HFF-Myc (cell line): ENCODE measurements around the gene UBAC2.

Experiments
- DNase-seq: peaks from one replicate; pipeline ENCODE4 v3.0.0-alpha.2; 2011; ENCODE audit warnings: low read depth; ENCODE audit errors: extremely low read depth
- H3K4me3 ChIP-seq: replicated peaks from 2 replicates; pipeline ENCODE4 v1.5.1; 2011; ENCODE audit warnings: low read depth, mild to moderate bottlenecking, control low read depth, low read length
- CTCF ChIP-seq: IDR thresholded peaks from 2 replicates; pipeline ENCODE4 v1.5.1; 2012; ENCODE audit warnings: mild to moderate bottlenecking, low read depth, low read length, control low read depth; ENCODE audit errors: missing control alignments

UBAC2 gene

GRCh38 chr13:99431927-99432608 is 231.4 kb downstream of the UBAC2 start:
- TF ChIP-seq CTCF, result no peak
- no peak for DNase-seq
- no peak overlapping the region for H3K4me3 ChIP-seq

DNA sequence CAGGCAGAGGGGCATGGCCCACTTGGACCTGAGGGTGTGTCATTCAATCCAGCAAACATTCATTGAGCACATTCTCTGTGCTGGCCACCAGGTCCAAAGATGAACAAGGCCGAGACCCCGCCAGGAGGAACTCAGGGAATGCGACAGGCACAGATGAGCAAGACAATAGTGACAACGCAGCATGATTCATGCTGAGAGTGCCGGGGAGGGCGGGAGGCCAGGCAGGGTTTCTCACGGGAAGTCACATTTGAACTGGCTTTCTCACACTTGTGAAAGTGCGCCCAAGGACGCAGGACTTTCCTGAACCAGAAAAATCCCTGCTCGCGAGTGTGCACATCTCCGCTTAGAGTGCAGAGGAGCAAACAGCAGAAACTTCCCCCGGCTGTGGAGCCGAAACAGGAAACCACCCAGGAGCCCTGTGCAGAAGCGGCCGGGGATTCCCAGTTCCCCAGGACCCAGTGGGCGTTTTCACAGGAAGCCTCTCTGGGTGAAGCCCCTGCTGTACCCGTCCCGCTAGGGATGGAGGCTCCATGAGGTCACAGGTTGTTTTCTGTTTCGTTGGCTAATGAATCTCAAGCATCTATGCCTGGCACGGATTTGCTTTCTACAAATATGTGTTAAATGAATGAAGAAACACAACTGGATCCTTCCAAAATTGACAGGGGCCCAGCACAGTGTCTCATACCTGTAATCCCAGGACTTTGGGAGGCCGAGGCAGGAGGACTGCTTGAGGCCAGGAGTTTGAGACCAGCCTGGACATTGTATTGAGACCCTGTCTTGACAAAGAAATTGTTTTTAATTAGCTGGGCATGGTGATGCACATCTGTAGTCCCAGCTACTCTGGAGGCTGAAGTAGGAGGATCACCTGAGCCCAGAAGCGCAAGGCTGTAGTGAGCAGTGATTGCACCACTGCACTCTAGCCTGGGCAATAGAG is 232.2 kb downstream of the UBAC2 start:
- no peak for DNase-seq
- H3K4me3 ChIP-seq, result no peak overlapping the region
- no peak for TF ChIP-seq CTCF

DNA sequence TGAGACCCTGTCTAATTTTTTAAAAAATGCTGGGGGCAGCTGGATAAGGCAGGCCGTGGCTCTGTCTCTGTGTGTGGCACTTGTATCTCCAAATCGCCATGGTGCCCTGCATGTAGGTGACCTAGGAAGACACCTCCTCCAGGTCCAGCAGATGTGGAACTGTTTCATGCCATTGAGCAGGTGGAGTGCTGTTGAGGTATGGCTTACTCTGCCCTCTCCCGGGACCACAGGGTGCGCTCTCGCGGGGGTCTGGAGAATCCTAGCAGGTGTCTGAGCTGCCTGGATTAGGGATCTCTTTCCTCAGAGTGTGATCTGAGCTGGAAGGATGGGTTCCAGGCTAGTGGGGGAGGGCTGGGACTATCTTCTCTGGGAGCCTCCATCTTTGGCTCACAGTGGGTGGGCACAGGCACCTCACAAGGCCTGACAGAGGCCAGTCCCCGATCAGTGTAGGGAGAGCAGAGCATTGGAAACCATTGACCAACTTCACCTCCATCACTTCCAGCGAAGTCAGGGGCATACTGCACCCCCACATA is 233.0 kb downstream of the UBAC2 start:
- DNase-seq, result no peak
- TF ChIP-seq CTCF, result no peak
- no peak overlapping the region for H3K4me3 ChIP-seq

GRCh38 chr13:99434258-99434788 is 233.7 kb downstream of the UBAC2 start:
- DNase-seq, result no peak
- no peak for TF ChIP-seq CTCF
- H3K4me3 ChIP-seq, result no peak overlapping the region

DNA sequence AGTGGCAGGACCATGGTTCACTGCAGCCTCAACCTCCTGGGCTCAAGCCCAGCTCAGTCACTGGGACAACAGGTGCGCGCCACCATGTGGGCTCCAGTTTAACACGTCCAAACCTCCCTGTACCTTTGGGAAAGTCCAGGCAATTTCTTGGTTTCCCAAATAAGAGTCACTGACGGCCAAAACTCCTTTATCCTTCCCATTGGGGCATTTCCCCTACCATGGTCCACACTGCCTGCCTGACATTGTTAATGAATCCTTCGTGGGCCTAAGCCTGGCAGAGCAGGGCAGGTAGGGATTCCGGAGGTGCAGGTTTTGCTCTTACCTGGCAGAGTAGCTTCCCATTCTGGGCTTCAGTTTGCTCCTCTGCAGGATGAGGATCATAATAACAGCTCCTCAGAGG is 234.5 kb downstream of the UBAC2 start:
- no peak for DNase-seq
- TF ChIP-seq CTCF, result no peak
- H3K4me3 ChIP-seq, result no peak overlapping the region

DNA sequence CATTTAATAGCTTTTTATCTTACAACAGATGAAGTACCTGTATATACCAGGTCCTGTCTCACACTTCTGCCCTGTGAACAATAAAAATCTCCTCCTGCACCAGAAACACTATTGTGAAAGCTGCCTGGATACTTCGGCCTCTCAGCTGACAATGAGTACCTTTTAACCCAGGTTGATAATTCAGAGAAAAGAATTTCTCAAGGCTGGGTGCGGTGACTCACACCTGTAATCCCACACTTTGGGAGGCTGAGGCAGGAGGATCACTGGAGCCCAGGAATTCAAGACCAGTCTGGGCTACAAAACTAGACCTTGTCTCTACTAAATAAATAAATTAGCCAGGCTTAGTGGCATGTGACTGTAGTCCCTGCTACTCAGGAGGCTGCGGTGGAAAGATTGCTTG is 235.3 kb downstream of the UBAC2 start:
- DNase-seq, result no peak
- no peak overlapping the region for H3K4me3 ChIP-seq
- no peak for TF ChIP-seq CTCF
